Fibroblast of the conjunctiva (primary cell): Measurements from ENCODE around the gene CHMP6.
"Not testable (repeated sequence)": the region's sequence is repeated elsewhere in the genome, so short reads cannot be mapped to it uniquely, and the experiment has no call there.

Experiments
- DNase-seq: peaks from one replicate; pipeline ENCODE4 v3.0.0-alpha.2; 2010; ENCODE audit warnings: low read depth

CHMP6 gene

DNA sequence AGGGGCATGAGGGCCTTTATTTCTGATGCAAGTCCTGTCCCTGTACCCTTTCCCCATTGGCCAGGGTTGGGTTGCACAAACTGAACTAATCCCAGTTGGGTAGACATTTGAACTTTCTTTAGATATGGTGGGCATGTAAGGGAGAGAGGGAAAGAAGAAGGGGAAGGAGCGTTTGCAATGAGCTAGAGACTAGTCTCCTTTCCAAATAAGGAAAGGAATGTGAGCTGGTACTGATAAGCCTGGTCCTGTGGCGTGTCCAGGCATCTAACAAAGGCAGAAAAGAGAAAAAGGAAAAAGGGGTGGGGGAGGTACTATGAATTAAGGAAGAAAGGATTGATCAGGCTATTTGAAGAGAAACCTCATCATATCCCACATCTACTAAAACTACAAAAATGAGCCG, 20.3 kb downstream of the CHMP6 start:
- DNase-seq = no peak

GRCh38 chr17:81012574-81013447, 21.2 kb downstream of the CHMP6 start:
- DNase-seq = no peak

GRCh38 chr17:81013642-81014041, 22.0 kb downstream of the CHMP6 start:
- no peak for DNase-seq

DNA sequence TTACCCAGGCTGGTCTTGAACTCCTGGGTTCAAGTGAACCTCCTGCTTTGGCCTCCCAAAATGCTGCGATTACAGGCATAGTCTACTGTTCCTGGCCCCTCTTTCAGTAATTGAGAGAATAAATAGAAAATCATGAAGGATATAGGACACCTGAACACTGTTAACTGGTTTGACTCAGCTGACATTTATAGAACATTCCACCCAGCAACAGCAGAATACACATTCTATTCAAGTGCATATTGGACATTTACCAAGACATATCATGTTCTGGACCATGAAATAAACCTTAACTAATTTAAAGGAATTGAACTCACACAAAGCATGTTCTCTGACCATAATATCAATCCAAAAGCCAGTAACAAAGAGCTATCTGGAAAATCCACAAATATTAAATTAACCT, 23.5 kb downstream of the CHMP6 start:
- DNase-seq = no peak

DNA sequence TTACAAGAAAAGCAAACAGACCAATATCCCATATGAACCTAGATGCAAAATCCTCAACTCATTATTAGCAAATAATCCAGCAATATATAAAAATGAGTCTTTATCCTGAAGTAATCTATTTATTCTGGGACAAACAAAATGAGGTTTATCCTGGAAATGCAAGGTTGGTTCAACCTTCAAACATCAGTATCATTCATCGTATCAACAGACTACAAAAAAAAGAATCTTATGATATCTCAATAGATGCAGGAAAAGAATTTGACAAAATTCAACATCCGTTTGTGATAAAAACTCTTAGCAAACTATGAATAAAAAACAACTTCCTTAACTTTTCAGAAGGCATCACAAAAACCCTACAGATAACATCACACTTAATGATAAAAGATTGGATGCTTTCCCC, 24.9 kb downstream of the CHMP6 start:
- no peak for DNase-seq

GRCh38 chr17:81017330-81017729, 25.7 kb downstream of the CHMP6 start:
- DNase-seq = not testable (repeated sequence)

DNA sequence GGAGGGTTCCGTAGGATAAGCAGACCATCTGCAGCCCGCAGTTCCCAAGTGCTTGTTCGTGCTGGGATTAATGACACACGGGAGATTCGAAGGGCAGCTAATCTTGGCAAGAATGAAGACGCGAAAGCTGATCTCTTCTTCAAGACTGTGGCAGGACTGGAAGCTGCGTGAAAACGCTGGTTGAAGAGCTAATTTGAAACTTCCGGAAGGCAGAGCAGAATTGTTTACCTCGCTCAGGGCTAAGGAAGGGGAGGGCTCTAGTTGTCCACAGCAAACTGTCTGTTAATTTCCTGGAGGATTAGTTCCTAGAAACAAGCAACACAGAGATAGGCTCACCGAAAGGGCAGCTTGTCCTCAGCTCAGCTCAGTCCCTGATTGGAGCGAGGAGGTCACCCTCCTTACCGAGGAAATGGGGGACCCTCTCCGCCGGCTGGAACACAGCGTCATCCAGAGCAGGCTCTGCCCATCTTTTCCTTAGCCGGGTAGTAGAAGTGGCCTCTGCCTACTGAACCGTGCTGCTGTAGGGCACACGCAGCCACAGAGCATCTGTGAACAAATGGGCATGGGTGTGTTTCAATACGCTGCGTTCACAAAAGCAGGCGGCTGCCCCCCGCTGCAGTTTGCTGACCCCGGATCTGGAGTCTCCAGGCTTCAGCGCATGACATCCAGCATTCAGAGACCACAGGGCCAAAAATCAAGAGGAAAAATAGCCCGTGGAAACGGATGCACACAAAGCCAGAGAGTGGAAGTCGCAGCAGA, 26.6 kb downstream of the CHMP6 start:
- no peak for DNase-seq

GRCh38 chr17:81019563-81020442, 28.2 kb downstream of the CHMP6 start:
- DNase-seq = no peak

DNA sequence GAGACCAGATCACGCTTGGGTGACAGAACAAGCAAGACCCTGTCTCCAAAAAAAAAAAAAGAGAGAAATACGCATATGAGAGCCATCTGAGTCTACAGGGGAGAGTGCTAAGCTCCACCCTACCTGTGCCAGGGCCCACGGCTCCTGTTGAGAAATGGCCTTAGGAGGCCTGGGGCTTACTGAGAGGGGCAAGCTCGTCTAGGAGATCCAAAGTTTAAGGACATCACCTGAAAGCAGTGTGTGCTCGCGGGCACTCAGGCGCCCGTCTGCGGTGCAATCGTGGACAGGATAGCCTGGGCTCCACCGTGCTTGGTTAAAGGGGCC, 28.8 kb downstream of the CHMP6 start:
- no peak for DNase-seq

DNA sequence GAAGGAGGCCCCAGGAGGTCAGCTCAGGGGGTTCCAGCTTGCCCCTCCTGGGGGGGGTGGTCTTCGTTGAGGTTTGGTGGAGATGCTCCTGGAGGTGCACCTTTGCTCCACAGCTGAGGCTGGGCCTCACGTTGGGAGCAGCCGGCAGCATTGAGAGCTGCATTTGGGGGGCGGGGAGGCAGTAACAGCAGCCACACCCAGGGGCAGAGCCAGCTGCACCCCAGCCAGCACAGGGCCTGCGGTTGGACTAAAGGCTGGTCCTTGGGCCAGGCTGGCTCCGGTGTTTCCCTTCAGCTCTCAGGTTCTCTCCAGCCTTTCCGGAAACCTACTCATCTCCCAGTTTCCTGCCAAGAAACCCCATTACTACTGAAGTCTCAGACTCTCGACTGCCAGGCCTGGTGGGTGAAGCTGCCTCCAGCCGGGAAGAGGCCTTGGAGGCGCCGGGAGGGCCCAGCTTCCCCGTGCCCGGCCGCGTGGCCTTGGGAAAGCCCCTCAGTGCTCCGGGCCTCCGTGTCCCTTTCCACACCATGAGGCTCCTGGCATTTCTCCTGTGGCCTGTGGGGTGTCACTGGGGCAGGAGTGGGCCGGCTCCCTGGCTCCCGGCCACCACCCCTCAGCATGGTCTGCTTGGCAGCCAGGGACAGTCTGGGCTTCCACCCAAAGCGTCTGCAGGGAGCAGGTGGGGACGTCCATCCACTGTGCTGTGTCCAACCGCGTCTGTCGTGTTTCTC, 29.3 kb downstream of the CHMP6 start:
- no peak for DNase-seq

GRCh38 chr17:81021531-81022343, 30.1 kb downstream of the CHMP6 start:
- no peak for DNase-seq

GRCh38 chr17:81022344-81022676, 30.7 kb downstream of the CHMP6 start:
- no peak for DNase-seq

GRCh38 chr17:81025065-81025740, 33.6 kb downstream of the CHMP6 start:
- DNase-seq = no peak

- DNase-seq = no peak
These were observed 34.1 kb downstream of the CHMP6 start for GRCh38 chr17:81025741-81026129.

GRCh38 chr17:81026266-81027036, 34.8 kb downstream of the CHMP6 start:
- no peak for DNase-seq

GRCh38 chr17:81027038-81027437, 35.4 kb downstream of the CHMP6 start:
- no peak for DNase-seq

DNA sequence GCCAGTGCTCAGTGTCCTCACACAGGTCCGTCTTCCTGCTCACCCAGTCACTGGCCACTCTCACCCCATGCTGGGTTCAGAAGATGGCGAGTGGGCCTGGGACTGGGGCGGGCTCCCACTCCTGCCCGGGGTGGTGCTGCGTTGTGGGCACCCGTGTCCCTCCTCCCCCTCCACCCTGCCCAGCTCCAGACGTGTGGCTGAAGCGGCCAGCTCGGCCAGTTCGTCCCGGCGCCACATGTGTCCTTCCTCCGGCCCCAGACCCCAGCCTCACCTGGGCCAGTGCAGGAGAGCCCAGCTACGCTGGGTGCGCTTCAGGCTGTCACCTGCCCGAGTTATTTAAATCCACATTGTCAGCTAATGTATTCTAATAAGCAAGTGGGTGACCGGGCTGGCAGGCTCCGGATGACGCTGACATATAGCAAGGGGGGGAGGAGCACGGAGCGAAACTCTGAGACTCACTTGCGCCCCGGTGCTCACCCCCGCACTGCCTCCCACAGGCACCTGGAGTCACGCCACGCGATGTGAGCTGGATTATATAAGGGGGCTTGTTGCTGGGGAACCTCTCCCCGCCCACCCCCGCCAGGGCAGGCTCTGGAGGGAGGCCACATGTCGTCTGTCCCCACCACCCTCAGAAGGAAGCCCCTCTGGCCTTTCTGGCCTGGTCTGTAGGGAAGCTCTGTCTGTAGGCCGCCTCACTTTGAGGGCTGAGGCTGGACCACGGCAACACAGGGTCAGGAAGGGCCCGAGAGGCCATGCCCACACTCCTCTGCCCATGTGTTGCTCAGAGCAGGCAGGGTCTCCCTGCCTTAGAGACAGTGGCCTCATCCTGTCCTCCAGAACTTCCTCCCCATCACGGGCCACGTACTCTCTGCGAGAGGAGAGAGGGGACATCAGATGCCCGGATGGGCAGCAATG, 36.2 kb downstream of the CHMP6 start:
- DNase-seq = no peak

GRCh38 chr17:81028506-81028858, 36.8 kb downstream of the CHMP6 start:
- DNase-seq = no peak

DNA sequence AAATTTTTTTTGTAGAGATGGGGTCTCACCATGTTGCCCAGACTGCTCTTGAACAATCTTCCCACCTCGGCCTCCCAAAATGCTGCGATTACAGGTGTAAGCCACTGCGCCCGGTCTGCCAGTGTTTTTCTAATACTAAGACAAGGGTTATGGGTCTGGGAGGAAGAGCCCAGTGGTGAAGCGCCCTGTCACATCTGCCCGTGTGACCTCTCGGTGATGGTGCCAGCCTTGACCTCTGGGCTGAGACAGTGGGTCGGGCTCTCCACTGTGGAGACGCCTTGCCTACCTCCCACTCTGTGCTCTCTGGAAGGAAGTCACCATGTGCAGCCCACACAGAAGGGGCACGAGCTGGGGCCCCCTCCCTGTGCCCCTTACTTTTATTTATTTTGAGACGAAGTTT, 38.2 kb downstream of the CHMP6 start:
- DNase-seq = no peak
